T47D (cell line): Measurements from ENCODE around the gene ADGRL3.

Experiments used
- DNase-seq, 2 experiments: peaks; one replicate each; pipeline versions ENCODE4 v3.0.0 to v3.0.0-alpha.2; 2011 to 2012; ENCODE audit warnings: low read depth in 1 of 2, low spot score in 1 of 2
- JUND ChIP-seq: IDR thresholded peaks from 2 replicates; pipeline ENCODE4 v1.6.1; 2012; ENCODE audit warnings: low read depth
- in situ Hi-C: cut with HindIII; loops from 2 replicates; pipeline ENCODE4 v1.10.0; 2016; ENCODE audit warnings: low sequenced_read_pairs, low pct_unique_long_range_greater_than_20kb

ADGRL3 gene

DNA sequence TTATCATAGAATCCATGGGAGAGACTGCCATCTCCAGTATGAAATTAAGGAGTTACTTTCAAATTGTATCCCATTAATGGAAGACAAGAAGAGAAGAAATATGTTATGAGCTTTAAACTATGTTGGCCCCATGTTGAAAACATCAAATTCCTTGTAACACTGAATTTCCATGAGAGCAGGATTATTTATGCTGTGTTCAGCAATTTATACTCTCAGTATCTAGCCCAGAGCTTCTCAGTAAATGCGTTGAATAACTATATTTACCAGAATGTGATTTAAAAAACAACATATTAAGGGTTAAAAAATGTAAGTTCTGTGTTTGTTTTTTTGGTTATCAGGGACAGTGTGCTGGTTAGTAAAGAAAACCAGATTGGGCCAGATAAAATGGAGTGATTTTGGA is 74.2 kb downstream of the ADGRL3 start:
- in situ Hi-C loops, result no loop called here
- DNase-seq, result no peak
- no peak for TF ChIP-seq JUND

DNA sequence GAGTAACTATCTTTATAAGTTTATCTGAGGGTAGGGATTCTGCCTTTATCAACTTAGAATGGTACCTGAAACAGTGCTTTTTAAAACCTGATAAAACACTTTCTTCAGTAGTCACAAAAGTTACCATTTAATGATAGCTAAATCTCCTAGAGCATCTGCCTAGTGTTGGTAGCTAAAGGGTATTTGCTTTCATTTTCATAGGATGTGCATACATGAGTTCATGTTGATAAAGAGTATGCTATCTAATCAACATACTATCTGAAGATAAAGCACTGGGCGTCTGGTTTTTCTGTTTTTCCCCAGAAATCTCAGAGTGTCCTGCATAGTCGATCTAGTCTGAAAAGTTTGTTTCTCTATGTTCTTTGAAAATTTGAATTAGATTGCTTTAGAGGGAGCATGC is 75.1 kb downstream of the ADGRL3 start:
- no peak for TF ChIP-seq JUND
- in situ Hi-C loops, result no loop called here
- no peak for DNase-seq

DNA sequence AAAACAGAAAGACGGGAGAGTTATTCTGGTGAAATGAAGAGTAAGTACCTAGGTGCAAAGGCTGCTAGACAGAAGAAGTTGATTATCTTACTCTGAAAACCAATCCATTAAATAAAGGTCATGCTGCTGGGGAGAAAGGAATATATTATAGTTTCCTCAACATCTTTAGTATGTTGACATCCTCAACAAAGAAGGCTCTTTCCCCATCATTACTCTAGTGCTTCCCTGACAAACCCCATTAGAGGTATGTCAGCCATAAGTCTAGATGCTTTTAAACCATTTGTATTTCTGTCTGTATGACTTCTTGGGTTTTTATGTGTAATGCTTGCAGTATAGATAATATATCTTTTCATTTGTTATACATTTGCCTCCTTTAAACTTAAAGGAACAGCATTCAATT is 75.9 kb downstream of the ADGRL3 start:
- no peak for DNase-seq
- in situ Hi-C loops, result no loop called here
- TF ChIP-seq JUND, result no peak

DNA sequence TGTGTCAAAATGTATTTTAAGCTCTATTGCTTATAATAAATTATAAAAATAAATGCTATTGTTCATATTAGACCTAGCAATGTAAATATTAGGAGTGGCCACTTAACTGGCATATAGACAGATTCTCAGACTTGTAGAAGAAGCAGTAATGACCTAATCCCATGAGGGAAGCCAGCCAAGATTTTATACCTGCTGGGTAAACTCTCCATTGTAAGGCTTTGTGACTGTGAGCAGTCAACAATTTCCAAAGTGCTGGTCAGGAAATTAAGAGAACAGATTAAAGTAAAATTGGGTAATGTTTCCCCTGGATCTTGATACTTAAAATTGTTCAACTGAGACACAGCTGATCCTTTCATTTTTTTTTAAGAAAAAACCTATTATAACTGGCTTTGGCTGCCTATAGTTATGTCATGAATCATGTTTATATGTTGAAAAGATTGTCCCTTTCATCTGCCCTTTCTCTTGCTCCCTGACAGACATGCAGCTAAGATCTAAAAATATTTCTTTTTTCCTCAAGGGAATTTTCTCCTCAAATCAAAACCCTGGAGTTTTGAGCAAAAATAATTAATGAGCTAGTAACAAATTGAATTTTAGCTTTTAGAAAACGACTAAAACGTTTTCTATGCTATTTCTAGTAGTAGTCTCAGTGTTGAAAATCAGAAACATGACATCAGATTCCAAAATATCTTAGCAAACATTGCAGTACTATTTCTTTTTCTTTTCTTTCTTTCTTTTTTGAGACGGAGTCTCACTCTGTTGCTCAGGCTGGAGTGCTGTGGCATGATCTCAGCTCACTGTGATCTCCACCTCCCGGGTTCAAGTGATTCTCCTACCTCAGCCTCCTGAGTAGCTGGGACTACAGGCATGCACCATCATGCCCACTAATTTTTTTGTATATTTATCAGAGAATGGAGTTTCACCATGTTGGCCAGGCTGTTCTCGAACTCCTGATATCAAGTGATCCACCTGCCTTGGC is 77.9 kb downstream of the ADGRL3 start:
- DNase-seq, result peak in 1 of 2 experiments; percentile 35
- no peak for TF ChIP-seq JUND
- in situ Hi-C loops, result no loop called here

DNA sequence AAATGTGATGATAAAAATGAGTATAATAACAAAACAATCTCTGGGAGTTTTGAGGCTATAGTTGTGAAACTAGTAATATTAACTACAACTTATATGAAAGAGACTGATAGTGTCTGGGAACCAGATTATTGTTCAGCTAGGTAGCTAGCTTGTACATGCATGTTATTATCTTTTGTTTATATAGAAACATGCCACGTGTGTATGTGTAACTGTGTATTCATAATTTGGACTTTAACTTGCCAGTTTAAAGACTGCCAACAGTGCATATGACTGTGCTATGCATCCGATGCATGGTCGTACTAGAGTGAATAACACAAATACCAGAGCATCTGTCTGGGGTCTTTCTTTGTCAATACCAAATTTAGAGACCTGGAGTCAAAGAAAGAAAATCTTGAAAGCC is 92.2 kb downstream of the ADGRL3 start:
- in situ Hi-C loops, result no loop called here
- no peak for DNase-seq
- no peak for TF ChIP-seq JUND

DNA sequence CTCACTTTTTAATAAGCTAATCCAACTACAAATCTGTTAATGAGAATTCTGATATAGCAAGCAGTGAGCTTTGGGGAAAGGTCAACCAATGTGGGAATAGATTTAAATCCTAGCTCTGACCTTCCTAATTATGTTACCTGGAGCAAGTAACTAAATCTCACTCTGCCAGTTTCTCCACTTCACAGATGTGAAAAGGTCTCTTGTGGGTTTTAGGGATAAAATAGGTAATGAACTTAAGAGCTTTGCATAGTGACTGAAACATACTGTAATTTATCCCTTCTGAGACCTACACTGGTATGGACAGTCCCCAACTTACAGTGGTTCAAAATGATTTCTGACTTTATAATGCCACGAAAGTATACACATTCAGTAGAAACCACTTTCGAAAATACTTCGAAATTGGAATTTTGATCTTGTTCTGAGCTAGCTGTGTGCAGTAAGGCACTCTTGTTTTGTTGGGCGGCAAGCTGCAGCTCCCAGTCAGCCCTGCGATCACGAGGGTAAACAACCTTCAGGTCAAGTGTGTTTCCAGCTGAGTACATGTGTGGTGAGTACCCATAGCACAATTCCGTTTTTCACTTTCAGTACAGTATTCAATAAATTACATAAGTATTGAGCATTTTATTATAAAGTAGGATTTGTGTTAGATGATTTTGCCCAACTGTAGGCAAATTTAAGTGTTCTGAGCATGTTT is 93.7 kb downstream of the ADGRL3 start:
- DNase-seq, result peak in 1 of 2 experiments; percentile 4
- no peak for TF ChIP-seq JUND
- in situ Hi-C loops, result no loop called here

DNA sequence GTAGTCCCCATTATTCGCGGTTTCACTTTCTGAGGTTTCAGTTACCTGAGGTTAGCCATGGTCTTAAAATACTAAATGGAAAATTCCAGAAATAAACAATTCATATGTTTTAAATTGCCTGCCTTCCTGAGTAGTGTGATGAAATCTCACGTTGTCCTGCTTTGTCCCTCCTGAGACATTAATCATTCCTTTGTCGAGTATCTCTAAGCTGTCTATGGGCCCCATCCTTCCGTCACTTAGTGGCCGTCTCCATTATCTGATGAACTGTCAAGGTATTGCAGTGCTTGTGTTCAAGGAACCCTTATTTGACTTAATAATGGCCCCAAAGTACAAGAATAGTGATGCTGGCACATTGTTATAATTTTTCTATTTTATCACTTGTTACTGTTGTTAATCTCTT is 94.8 kb downstream of the ADGRL3 start:
- no peak for DNase-seq
- in situ Hi-C loops, result no loop called here
- TF ChIP-seq JUND, result no peak

DNA sequence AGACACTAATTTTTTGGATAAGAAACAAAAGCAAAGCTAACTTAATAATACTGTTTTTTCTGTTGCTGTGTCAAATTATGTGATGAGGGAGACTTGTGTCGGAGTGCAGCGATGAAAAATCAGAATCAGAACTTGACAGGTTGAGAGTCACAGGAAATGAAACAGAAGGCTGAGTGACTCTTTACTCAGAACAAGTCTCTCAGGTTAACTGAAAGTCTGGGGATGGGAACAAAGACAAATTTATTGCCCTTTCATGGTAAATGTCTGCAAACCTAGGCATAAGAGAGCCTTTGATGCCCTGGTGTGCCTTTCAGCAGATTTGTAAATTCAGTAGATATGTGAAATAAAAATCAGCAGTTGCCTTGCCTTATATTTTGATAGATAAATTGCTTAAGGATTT is 96.0 kb downstream of the ADGRL3 start:
- no peak for TF ChIP-seq JUND
- in situ Hi-C loops, result no loop called here
- DNase-seq, result no peak

DNA sequence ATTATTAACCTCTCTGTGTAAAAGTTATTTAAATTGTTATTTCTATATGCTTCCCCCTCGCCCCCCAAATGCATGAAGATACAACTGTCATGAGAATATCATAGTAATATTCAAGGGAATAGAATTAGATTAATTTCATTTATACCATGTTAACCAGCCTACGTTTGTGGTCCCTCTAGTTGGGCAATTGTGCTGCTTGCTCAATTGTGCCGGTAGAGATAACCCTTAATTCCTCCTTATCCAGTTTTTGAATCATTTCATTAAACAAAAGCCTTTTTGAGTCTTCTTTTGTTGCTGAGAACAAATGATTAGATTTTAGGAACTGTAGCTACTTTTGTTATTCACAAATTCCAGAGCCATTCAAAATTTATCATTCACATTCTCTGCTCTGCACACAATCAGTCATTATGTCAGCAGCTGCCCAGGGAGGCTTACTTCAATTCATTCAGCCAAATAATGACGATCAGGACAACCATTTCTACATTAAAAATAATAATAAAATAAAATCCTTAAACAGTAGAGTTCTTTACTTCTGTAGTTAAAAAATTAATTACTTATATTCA is 98.1 kb downstream of the ADGRL3 start:
- in situ Hi-C loops, result no loop called here
- TF ChIP-seq JUND, result no peak
- no peak for DNase-seq

DNA sequence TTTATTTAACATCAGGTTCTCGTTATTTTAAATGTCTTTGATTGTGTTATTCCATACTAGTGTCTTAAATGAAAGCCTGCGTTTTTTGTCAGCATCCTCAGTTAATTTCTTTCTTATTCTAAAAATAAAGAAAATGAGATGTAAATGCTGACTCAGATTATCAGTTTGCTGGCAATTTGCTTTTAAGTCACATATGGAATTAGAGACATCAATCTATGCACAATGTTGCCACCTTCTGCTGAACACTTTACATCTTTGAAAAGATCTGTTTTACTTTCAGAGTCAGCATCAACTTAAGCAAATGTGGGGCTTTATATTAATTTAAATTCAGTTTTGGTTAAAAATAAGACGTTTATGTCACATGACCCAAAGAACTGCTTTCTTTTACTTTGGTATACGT is 99.2 kb downstream of the ADGRL3 start:
- no peak for TF ChIP-seq JUND
- in situ Hi-C loops, result no loop called here
- DNase-seq, result peak in 1 of 2 experiments; percentile 3

DNA sequence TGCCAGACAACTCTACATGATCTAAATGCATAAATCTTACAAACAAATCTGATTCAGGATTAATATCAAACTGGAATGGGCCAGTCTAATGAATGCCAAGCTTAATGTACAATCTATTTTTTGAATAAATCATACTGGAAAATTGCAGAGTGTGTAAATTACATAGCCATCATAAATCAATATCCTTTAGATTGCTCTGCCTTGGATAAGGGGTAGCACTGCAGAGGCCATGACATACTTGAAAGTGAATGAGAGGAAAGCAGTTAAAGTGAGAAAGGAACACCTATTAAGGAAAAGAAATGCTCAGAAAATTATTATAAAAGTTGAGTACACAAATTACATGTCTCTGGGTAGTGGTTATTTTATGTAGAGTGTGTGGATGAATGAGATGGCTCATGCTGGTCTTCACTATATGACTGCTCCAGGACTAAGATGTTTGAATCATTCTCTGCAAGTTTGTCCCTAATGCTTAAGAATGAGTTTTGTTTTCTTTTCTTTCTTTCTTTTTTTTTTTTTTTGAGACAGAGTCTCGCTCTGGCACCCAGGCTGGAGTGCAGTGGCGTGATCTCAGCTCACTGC is 100.2 kb downstream of the ADGRL3 start:
- TF ChIP-seq JUND, result no peak
- in situ Hi-C loops, result no loop called here
- no peak for DNase-seq

DNA sequence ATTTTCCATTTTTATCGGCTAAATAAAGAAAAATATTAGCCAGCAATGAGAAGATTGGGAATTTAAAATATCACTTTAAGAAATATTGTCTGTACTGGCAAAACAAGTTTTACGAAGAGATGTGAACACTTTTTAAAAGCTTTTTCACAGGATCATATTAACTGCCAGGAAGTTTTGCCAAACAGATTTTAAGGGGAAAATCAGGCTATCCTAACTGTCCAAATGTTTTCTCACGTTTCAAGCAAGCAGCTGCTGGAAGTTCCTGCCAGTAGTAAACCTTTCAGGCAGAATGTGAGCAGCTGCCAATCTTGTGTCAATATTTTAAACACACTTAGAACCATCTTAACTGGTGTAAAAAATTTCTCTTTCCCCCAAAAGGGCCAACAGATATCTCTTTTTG is 101.1 kb downstream of the ADGRL3 start:
- no peak for TF ChIP-seq JUND
- in situ Hi-C loops, result no loop called here
- peak in 1 of 2 experiments; percentile 2 for DNase-seq
